Calu3 (cell line): ENCODE data around the gene HNRNPK. TPM values are rescaled to one million over a fixed set of nuclear protein-coding genes. Genes with fewer than 3 reads are reported as not detected.
A peak's percentile ranks its signal among the peaks of the same experiment; 100 is the strongest.

ENCODE experiments used
- BruUV-seq: library from RNA; stranded (reverse); fragments of 400-500 nt; replicated peaks from 2 replicates; lab custom pipeline; 2021; lab: Mats Ljungman, UMichigan
- CTCF ChIA-PET: fragments of 300-600 bp; sonication (Branson Sonifier 250); formaldehyde crosslinking; loops from one replicate; lab custom pipeline; 2022; ENCODE audit warnings: antibody characterized with exemption; lab: Charles Lee
- DNase-seq: peaks from one replicate; pipeline ENCODE4 v3.0.0; 2022
- H3K27ac Mint-ChIP-seq: one replicate; pipeline ENCODE4 v1.8.0; 2022; ENCODE audit warnings: mixed read lengths; ENCODE audit not compliant: unreplicated experiment
- H3K27me3 Mint-ChIP-seq: one replicate; pipeline ENCODE4 v1.8.0; 2022; ENCODE audit warnings: mixed read lengths; ENCODE audit not compliant: unreplicated experiment
- H3K36me3 Mint-ChIP-seq: one replicate; pipeline ENCODE4 v1.8.0; 2022; ENCODE audit warnings: mild to moderate bottlenecking, moderate library complexity, mixed read lengths; ENCODE audit not compliant: insufficient read depth, unreplicated experiment
- H3K4me1 Mint-ChIP-seq: one replicate; pipeline ENCODE4 v1.8.0; 2022; ENCODE audit warnings: mild to moderate bottlenecking, low read depth, mixed read lengths; ENCODE audit not compliant: unreplicated experiment
- H3K4me3 Mint-ChIP-seq: one replicate; pipeline ENCODE4 v1.8.0; 2022; ENCODE audit warnings: mild to moderate bottlenecking, low read depth, moderate library complexity, mixed read lengths; ENCODE audit not compliant: unreplicated experiment
- H3K9me3 Mint-ChIP-seq: one replicate; pipeline ENCODE4 v1.8.0; 2022; ENCODE audit warnings: low read depth, mixed read lengths; ENCODE audit not compliant: unreplicated experiment
- CTCF ChIP-seq: fragments of 200-600 bp; IDR thresholded peaks from one replicate; pipeline ENCODE4 v1.8.0; 2022; ENCODE audit warnings: antibody characterized with exemption; ENCODE audit not compliant: unreplicated experiment
- intact Hi-C: fragments of 100-400 bp; cut with micrococcal nuclease; formaldehyde crosslinking; loops from one replicate; pipeline ENCODE4 v1.10.0; 2022; ENCODE audit not compliant: unreplicated experiment
- total RNA-seq: library from RNA; stranded (reverse); gene quantifications from 2 replicates; pipeline ENCODE4 v1.2.3, GENCODE V29; 2022

HNRNPK gene
- total RNA-seq, 1 experiment from 2014 or later = 543 TPM

GRCh38 chr9:83930881-83931280 is 49.1 kb downstream of the HNRNPK start:
- DNase-seq = no peak
- TF ChIP-seq CTCF = no peak
- no peaks in the 10 kb centered on the region for H3K27me3 Mint-ChIP-seq
- intact Hi-C loops = no loop called here
- H3K27ac Mint-ChIP-seq = no peak overlapping the region
- CTCF ChIA-PET = no interaction called here
- H3K4me1 Mint-ChIP-seq = peaks cover 40% of the 10 kb centered on the region
- no peak overlapping the region for H3K4me3 Mint-ChIP-seq
- no TSS peak for BruUV-seq
- H3K9me3 Mint-ChIP-seq = no peaks in the 10 kb centered on the region
- H3K36me3 Mint-ChIP-seq = no peaks in the 10 kb centered on the region

GRCh38 chr9:83927591-83927990 is 52.4 kb downstream of the HNRNPK start:
- Mint-ChIP-seq H3K27ac (no peak overlapping the region), H3K36me3 (no peaks in the 10 kb centered on the region), H3K9me3 (no peaks in the 10 kb centered on the region), H3K27me3 (no peaks in the 10 kb centered on the region), H3K4me3 (no peak overlapping the region), H3K4me1 (peaks cover 22% of the 10 kb centered on the region)
- intact Hi-C loops = no loop called here
- no peak for DNase-seq
- no peak for TF ChIP-seq CTCF
- BruUV-seq = no TSS peak
- CTCF ChIA-PET = no interaction called here

- peak within 1 kb of the TSS; percentile 72 for H3K4me3 Mint-ChIP-seq
- peak within 1 kb of the TSS; percentile 54 for H3K27ac Mint-ChIP-seq
- peak; percentile 98 for DNase-seq
- peaks cover 16% of the 10 kb centered on the region for H3K36me3 Mint-ChIP-seq
- no peaks in the 10 kb centered on the region for H3K27me3 Mint-ChIP-seq
- BruUV-seq = TSS peak; percentile 94
- intact Hi-C loops = no loop called here
- H3K4me1 Mint-ChIP-seq = no peaks in the 10 kb centered on the region
- CTCF ChIA-PET = interaction anchor here (0.7 to 1.3 kb wide), 3 partner anchors 67 to 300 kb away, joined by 3 to 4 read pairs (median 3); partner anchors contain the start of gene IDNK
- H3K9me3 Mint-ChIP-seq = no peaks in the 10 kb centered on the region
- peak; percentile 45 for TF ChIP-seq CTCF
Measured at GRCh38 chr9:83920927-83921707, 58.9 kb downstream of the HNRNPK start, which contains the start of gene KIF27. TSS of gene KIF27 (minus strand) at chr9:83921432. CDS start at chr9:83915591, 5,841 bp downstream.

- Mint-ChIP-seq H3K4me1 (no peaks in the 10 kb centered on the region), H3K4me3 (peak overlapping the region; percentile 72), H3K36me3 (peaks cover 16% of the 10 kb centered on the region), H3K27me3 (no peaks in the 10 kb centered on the region), H3K27ac (peak overlapping the region; percentile 54), H3K9me3 (no peaks in the 10 kb centered on the region)
- TSS peak; percentile 57 for BruUV-seq
- CTCF ChIA-PET = interaction anchor here (1.3 kb wide), 1 partner anchor 300 kb away, joined by 4 read pairs; no protein-coding TSS in a partner anchor
- TF ChIP-seq CTCF = no peak
- DNase-seq = peak; percentile 54
- intact Hi-C loops = no loop called here
Measured at GRCh38 chr9:83920469-83920926, 59.5 kb downstream of the HNRNPK start.
